HG02623 (cell line): ENCODE measurements around the gene NEAT1.

ENCODE experiments used
- ATAC-seq: cut with Tn5 transposase; IDR thresholded peaks from one replicate; pipeline ENCODE4 v1.9.1; 2021; ENCODE audit warnings: moderate library complexity; ENCODE audit not compliant: unreplicated experiment

NEAT1 gene

DNA sequence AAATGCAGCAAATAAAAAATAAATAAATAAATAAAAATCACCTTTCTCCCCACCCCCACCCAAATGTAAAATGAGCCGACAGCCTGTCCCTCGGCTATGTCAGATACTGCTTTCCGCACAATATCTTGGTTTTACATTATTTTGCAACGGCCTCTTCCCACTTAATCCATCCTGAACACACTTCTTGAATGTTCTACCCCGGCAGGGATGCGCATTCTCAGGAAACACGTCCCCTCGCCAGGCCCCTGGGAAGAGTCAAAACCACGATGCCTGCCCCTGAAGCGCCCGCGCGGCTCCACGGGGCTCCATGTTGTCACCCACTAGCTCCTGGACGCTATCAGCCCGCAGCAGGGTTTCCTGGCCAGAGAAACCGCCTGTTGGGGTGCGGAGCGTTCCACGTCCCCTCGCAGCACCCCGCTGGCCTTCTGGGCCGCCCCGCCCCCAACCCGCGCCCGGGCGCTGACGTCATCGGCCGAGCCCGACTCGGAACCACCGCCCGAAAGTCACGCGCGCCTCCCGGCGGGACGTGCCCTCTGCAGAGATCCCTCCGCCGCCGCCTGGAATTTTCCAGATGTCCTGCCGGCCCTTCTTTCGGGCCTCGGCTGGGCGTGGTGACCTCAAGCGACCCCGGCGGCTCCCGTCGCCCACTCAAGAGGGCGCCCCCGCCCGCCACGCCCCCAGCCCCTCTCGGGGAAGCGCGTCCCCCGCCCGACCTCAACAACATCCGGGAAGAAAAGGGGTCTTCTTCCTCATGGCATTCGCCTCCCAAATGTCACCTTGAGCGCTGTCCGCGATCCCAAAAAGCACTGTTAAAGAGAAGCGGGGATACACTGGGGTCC is 585 bp upstream of the NEAT1 start:
- peak; percentile 17 for ATAC-seq

DNA sequence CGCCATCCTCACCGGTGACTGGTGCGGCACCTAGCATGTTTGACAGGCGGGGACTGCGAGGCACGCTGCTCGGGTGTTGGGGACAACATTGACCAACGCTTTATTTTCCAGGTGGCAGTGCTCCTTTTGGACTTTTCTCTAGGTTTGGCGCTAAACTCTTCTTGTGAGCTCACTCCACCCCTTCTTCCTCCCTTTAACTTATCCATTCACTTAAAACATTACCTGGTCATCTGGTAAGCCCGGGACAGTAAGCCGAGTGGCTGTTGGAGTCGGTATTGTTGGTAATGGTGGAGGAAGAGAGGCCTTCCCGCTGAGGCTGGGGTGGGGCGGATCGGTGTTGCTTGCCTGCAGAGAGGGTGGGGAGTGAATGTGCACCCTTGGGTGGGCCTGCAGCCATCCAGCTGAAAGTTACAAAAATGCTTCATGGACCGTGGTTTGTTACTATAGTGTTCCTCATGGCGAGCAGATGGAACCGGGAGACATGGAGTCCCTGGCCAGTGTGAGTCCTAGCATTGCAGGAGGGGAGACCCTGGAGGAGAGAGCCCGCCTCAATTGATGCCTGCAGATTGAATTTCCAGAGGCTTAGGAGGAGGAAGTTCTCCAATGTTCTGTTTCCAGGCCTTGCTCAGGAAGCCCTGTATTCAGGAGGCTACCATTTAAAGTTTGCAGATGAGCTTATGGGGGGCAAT is 1.1 kb downstream of the NEAT1 start:
- no peak for ATAC-seq

DNA sequence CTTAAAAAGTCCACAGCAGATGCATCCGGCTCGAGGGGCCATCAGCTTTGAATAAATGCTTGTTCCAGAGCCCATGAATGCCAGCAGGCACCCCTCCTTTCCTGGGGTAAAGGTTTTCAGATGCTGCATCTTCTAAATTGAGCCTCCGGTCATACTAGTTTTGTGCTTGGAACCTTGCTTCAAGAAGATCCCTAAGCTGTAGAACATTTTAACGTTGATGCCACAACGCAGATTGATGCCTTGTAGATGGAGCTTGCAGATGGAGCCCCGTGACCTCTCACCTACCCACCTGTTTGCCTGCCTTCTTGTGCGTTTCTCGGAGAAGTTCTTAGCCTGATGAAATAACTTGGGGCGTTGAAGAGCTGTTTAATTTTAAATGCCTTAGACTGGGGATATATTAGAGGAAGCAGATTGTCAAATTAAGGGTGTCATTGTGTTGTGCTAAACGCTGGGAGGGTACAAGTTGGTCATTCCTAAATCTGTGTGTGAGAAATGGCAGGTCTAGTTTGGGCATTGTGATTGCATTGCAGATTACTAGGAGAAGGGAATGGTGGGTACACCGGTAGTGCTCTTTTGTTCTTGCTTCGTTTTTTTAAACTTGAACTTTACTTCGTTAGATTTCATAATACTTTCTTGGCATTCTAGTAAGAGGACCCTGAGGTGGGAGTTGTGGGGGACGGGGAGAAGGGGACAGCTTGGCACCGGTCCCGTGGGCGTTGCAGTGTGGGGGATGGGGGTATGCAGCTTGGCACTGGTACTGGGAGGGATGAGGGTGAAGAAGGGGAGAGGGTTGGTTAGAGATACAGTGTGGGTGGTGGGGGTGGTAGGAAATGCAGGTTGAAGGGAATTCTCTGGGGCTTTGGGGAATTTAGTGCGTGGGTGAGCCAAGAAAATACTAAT is 1.9 kb downstream of the NEAT1 start:
- no peak for ATAC-seq

DNA sequence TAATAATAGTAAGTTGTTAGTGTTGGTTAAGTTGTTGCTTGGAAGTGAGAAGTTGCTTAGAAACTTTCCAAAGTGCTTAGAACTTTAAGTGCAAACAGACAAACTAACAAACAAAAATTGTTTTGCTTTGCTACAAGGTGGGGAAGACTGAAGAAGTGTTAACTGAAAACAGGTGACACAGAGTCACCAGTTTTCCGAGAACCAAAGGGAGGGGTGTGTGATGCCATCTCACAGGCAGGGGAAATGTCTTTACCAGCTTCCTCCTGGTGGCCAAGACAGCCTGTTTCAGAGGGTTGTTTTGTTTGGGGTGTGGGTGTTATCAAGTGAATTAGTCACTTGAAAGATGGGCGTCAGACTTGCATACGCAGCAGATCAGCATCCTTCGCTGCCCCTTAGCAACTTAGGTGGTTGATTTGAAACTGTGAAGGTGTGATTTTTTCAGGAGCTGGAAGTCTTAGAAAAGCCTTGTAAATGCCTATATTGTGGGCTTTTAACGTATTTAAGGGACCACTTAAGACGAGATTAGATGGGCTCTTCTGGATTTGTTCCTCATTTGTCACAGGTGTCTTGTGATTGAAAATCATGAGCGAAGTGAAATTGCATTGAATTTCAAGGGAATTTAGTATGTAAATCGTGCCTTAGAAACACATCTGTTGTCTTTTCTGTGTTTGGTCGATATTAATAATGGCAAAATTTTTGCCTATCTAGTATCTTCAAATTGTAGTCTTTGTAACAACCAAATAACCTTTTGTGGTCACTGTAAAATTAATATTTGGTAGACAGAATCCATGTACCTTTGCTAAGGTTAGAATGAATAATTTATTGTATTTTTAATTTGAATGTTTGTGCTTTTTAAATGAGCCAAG is 2.7 kb downstream of the NEAT1 start:
- ATAC-seq: no peak

DNA sequence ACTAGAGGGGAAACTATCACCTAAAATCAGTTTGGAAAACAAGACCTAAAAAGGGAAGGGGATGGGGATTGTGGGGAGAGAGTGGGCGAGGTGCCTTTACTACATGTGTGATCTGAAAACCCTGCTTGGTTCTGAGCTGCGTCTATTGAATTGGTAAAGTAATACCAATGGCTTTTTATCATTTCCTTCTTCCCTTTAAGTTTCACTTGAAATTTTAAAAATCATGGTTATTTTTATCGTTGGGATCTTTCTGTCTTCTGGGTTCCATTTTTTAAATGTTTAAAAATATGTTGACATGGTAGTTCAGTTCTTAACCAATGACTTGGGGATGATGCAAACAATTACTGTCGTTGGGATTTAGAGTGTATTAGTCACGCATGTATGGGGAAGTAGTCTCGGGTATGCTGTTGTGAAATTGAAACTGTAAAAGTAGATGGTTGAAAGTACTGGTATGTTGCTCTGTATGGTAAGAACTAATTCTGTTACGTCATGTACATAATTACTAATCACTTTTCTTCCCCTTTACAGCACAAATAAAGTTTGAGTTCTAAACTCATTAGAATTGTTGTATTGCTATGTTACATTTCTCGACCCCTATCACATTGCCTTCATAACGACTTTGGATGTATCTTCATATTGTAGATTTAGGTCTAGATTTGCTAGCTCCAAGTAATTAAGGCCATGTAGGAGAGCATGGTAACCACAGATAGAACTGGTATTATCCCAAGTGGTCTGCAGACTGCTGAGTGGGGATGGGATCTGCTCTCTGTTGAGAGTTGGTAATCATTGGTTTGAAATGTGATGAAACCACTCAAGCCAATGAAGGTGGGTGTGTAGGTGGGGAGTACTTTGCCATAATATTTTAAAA is 3.6 kb downstream of the NEAT1 start:
- no peak for ATAC-seq

DNA sequence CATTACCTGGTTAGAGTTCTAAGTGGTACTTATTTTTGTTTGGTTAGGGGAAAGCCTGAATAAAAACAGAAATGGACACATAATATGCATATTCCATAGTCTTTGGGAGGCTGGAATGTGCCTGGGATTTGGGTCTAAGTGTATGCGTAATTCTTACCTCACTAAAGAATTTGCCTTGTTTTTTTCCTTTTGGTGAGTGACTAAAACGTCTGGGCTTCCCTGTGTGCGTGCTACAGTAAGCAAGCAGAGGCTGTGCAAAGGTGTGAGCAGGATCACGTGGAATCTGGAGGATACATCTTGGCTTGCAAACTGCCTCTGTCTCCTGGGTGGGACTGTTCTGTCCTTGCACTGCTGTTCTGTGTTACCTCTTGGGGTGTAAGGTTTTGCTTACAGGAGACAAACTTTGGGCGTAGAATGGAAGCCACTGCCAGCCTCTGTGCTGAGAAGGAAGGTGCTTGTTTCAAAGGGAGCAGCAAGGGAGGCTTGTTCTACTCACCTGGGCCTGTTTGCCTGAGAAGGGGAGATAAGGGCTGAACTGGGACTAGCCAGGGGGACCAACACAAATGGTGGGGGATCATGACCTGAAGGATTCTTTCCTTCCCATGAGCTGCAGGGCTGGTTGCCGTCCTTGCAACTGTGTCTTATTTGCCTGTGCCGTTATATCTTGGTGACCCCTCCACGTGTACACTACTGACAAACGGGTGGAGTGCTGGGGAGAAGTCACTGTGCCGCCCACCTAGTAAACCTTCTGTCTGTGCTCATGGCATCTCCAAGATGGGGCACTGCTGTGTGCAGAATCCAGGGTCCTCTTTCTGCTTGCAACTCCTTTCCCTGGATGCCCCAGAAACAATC is 4.5 kb downstream of the NEAT1 start:
- no peak for ATAC-seq

DNA sequence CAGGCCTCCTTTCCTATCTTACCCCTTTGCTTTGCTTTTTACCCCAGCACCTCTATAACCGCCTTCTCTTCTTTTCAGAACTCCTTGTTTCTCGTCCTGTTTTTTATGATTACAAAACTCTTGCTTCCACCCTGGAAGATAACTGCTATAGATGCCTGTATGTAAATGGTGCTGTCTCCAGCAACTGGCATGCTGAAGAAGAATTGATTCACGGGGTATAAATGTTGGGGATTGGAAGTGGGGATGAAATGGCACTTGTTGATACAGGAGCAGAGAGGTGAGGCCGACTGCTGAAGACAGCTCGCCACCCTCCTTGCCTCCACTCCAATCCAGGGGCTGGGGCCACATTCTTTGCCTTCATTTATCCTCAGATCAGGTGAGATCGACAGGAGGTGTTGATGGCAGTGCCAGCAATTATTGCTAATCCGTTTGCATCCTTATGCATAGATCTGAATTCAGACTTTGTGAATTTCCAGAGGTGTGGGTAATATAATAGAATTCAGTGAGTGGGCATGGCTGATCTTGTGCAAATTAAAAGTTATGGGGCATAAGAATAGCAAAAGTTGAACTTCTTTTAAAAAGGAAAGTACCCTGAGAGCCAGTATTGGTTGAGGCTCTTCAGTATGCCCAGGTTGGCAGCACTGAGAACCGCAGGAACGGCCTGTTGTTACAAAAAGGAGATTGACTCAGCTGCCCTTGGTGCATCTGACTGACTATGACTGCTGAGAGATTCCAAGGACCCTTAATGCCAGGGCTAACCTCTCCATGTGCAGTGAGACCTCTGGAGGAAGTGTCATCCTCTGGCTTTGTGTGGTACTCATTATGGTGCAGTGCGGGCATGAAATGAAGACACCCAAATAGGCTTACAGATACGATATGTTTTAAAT is 5.3 kb downstream of the NEAT1 start:
- no peak for ATAC-seq

DNA sequence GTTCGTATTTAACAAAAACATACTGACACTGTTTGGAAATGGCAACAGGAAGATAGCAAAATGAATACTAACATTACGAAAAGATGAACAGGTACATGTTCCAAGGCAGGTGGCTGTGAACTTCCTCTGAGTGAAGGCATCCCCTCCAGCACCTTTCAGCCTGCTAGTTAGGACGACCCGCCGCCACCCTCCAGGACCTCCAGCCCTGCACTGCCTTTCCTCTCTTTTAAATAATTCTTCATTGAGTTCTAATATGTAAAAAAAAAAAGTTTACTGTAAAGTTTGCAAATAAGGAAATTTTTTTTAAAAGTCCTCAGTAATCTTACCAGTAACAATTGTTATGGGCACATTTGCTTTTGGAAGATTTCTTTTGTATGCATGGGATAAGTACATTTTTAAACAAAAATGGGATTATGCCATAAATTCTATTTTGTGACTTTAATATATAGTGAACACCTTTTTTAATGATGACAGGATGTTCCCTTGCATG is 6.0 kb downstream of the NEAT1 start:
- no peak for ATAC-seq

DNA sequence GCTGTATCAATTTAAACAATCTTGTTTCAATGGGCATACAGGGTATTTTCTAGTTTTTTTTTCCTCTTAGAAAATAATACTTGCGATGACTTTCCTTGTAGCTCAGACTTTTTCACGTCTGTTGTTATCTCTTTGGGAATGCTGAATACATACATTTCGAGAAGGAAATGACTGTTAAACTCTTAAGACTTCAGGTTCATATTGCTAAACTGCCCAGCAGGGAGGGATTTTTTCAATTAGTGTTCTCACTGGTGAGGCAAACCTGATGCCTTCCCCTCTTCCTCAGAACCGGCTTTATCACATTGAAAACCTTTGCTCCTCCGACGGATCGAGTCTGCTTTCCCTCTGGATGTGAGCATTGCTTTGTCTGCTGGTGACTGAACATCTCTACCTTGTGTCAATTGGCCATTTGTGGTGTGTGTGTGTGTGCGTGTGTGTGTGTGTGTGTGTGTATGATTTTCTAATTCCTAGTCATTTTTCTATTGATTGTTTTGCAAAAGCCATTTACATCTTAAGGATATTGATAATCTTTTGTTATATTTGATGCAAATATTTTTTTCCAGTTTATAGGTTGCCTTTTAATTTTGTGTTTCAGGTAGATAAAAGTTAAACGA is 6.6 kb downstream of the NEAT1 start:
- ATAC-seq: no peak

DNA sequence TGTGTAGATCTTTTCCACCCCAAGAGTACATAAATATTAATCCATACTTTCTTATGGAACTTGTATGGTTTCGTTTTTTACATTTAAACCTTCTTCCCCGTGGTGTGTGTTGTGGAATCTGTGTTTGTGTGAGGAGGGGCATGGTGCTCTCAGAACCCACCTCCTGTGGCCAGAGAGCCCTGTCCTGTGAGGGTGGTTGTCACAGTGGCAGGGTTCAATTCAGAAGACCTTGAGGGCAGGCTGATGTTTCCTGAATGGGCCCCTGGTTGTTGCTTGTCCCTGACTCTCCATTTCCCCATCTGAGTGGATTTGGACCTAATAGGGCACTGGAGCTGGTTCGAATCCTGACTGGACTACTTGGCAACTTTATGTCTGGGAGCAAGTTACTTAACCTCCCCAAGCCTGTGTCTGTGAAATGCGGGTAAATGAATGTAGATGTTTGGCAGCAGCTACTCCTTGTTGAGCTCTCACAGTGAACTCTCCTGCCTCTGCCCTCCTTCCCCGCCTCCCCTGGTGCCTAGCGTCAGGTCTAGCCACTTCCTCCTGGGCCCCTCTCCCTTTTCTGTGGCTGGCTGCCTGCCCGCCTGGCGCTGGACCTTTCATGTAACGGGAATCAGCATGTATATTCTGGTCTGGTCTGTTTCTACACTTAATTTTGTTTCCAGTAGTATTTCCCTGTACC is 7.3 kb downstream of the NEAT1 start:
- ATAC-seq: no peak

DNA sequence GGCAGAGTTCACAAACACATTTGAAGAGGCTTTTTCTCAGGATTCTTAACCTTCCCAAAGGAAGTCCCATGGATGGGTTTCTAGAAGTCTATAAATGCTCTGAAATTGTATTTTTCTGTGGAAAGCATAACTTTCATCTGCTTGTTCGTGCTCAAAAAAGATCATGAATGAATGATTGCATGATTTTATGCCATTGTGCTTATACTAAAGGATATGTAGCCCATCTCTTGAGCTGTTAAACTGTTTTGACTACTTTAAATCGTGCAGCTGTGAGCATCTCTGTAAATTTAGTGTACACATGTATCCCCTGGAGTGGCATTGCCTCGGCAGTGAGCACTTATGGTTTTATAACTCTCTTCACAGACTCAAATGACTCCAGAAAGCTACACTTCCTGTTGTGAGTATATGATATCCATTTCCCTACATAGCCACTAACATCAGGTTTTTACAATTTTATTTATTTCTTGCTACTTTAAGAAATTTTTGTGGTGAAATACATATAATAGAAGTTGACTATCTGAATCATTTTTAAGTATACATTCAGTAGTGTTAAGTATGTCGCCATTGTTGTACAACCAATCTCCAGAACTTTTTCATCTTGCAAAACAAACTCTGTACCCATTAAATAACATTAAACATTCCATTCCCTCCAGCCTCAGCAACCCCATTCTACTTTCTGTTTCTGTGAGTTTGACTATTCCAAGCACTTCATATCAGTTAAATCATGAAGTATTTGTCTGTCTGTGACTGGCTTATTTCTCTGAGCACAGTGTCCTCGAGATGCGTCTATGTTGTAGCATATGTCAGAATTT is 8.0 kb downstream of the NEAT1 start:
- no peak for ATAC-seq

DNA sequence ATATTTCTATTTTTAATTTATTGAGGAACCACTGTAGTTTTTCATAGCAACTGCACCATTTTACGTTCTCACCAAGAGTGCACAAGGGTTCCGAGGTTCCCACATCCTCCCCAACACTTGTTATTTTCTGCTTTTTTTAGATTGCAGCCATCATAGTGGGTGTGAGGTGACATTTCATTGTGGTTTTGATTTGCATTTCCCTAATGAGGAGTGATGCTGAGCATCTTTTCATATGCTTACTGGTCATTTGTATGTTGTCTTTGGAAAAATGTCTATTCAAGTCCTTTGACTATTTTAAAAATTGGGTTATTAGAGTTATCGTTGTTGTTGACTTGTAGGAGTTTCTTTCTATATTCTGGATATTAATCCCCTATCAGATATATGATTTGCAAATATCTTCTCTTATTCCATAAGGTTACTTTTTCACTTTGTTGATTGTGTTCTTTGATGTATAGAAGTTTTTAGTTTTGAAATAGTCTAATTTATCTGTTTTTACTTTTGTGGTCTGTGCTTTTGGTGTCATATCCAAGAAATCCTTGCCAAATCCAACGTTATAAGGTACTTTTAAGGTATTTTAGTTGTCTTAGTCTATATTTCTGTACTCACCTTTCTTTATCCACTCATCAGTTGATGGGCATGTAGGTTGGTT is 9.0 kb downstream of the NEAT1 start:
- ATAC-seq: no peak

DNA sequence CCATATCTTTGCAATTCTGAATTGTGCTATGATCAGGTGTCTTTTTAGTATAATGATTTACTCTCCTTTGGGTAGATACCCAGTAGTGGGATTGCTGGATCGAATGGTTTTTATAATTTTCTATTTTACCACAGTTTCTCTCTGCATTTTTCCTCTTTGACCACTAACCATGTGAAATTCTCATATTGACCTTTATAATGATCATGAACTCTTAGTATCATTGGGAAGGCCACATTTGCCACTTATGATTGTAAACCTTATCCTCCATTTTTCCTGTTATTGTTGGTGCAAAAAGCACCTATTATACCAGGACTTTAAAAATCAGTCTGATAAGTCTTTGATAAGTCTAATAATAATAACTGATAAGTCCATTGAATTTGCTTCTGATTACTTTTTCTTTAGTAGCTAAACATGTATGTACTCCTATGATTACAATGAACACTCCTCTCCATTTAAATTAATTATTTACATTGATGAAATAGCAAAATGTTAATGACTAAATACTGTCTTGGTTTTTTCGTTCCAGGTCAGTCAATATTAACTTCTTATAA is 9.6 kb downstream of the NEAT1 start:
- ATAC-seq: no peak

DNA sequence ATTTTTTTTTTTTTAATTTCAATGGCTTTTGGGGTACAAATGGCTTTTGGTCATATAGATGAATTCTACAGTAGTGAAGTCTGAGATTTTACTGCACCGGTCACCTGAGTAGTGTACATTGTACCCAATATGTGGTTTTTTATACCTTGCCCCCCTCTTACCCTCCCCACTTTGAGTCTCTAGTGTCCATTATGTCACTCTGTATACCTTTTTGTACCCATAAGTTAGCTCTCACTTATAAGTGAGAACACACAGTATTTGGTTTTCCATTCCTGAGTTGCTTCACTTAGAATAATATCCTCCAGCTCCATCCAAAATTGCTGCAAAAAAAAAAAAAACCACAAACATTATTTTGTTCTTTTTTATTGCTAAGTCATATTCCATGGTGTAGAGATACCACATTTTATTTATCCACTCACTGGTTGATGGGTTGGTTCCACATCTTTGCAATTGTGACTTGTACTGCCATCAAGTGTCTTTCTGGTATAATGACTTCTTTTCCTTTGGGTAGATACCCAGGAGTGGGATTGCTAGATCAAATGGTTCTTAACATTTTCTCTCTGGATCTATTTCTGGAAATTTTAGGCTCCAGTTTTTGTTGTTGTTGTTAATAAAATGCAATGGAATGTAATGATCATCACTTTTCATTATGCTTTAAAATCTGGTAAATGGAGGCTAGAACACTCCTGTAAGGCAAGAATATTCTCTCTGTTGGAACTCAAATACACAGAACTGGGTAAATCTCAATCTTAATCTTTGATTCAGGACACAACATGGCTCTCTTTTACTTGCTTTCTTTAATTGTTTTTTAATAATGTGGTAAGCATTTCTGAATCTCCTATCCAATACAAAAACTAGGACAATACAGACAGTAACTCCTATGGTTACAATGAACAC is 10.3 kb downstream of the NEAT1 start:
- no peak for ATAC-seq
